T47D (cell line): Measurements from ENCODE around the gene DENND6B.
A peak's percentile ranks its signal among the peaks of the same experiment; 100 is the strongest.
"Not testable (repeated sequence)": the region's sequence is repeated elsewhere in the genome, so short reads cannot be mapped to it uniquely, and the experiment has no call there.

Experiments used
- DNase-seq, 2 experiments: peaks; one replicate each; pipeline versions ENCODE4 v3.0.0 to v3.0.0-alpha.2; 2011 to 2012; ENCODE audit warnings: low read depth in 1 of 2, low spot score in 1 of 2
- JUND ChIP-seq: IDR thresholded peaks from 2 replicates; pipeline ENCODE4 v1.6.1; 2012; ENCODE audit warnings: low read depth
- in situ Hi-C: cut with HindIII; loops from 2 replicates; pipeline ENCODE4 v1.10.0; 2016; ENCODE audit warnings: low sequenced_read_pairs, low pct_unique_long_range_greater_than_20kb

DENND6B gene, protein sequence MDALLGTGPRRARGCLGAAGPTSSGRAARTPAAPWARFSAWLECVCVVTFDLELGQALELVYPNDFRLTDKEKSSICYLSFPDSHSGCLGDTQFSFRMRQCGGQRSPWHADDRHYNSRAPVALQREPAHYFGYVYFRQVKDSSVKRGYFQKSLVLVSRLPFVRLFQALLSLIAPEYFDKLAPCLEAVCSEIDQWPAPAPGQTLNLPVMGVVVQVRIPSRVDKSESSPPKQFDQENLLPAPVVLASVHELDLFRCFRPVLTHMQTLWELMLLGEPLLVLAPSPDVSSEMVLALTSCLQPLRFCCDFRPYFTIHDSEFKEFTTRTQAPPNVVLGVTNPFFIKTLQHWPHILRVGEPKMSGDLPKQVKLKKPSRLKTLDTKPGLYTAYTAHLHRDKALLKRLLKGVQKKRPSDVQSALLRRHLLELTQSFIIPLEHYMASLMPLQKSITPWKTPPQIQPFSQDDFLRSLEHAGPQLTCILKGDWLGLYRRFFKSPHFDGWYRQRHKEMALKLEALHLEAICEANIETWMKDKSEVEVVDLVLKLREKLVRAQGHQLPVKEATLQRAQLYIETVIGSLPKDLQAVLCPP

DNA sequence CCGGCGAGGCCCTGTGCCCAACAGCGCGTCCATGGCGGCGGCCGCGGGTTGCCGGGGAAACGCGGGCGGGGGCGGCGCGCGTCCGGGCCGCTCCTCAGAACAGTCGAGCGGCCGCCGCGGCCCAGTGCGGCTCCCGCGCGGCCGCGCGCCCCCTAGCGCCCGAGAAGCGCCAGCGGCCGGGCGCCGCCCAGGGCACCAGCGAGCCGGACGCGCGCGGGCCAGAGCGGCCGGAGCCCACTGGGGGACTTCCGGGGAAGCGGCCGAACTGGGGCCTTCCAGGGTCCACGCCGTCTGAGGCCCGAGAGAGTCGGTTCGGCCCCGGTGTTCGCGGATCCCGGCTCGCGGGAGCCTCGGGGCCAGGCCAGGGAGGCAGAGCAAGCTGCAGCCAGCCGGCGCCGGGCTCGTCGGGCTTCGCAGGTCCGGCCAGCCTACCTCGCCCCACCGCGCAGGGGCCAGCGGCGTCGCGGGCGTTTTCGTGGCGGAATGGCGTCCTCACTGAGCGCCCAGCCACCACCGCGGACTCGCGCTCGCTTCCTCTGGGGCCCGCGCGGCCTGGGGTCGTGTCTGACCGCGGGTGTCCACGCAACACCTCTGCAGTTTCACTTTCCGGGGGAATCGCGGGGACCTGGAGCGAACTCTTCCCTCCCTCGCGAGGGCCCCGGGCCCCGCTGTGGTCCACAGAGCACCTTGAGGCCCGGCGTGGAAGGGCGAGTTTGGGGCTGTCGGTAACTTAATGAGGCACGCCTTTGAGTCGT is at the start of gene DENND6B:
Gene DENND6B, minus strand, starts transcription at position 57 of the 755 bp plus-strand sequence. Its CDS starts 24 bp downstream, at position 33.
- in situ Hi-C loops, result no loop called here
- no peak for TF ChIP-seq JUND
- DNase-seq, result peak; percentile 69 to 80

DNA sequence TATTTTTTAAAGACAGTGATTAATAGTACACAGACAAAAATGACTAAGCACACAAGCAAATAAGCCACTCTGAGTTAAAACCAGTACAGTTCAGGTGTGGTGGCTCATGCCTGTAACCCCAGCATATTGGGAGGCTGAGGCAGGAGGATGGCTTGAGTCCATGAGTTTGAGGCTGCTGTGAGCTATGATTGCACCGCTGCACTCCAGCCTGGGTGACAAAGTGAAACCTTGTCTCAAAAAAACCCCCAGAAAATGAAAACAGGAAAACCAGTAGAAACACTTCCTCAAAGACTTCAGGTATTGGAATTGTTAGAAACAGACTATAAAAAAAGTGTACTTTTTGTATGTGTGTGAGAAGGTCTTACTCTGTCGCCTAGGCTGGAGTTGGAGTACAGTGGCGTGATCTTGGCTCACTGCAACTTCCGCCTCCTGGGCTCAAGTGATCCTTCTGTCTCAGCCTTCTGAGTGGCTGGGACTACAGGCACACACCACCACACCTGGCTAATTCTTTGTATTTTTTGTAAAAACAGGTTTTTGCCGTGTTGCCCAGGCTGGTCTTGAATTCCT is 49.4 kb upstream of the DENND6B start:
- no peak for TF ChIP-seq JUND
- in situ Hi-C loops, result no loop called here
- no peak for DNase-seq

DNA sequence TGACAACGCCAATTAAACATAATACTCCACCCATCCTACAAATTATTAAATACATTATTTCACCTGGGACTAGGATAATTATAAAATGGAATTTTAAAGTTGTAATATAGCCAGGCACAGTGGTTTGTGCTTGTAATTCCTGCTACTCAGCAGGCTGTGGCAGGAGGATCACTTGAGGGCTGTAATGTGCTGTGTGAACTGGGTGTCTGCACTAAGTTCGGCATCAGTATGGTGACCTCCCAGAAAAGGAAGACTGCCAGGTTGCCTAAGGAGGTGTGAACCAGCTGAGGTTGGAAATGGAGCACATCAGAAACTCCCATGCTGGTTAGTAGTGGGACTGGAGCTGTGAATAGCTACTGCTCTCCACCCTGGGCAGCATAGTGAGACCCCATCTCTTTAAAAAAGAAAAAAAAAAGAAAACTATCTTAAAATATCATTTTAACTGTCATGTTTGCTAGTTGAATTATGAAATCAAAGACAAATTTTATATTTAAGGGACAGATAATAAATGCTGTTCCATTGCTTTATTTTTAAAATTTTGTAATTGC is 44.4 kb upstream of the DENND6B start:
- in situ Hi-C loops, result no loop called here
- no peak for DNase-seq

DNA sequence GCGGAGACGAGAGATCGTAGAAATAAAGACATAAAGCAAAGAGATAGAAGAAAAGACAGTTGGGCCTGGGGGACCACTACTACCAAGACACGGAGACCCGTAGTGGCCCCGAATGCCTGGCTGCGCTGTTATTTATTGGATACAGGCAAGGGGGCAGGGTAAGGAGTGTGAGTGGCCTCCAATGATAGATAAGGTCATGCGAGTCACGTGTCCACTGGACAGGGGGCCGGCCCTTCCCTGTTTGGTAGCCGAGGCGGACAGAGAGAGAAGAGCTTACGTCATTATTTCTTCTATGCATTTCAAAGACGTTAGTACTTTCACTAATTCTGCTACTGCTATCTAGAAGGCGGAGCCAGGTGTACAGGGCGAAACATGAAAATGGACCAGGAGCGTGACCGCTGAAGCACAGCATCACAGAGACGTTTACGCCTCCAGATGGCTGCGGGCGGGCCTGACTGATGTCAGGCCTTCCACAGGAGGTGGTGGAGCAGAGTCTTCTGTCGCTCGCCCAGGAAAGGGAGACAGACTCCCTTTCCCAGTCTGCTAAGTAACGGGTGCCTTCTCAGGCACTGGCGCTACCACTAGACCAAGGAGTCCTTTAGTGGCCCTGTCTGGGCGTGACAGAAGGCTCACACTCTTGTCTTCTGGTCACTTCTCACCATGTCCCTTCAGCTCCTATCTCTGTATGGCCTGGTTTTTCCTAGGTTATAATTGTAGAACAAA is 41.1 kb upstream of the DENND6B start:
- in situ Hi-C loops, result no loop called here
- no peak for TF ChIP-seq JUND
- DNase-seq, result peak in 1 of 2 experiments; percentile 19

More for the DNA sequence above, 44.4 kb upstream of the DENND6B start:
- TF ChIP-seq JUND, result no peak

DNA sequence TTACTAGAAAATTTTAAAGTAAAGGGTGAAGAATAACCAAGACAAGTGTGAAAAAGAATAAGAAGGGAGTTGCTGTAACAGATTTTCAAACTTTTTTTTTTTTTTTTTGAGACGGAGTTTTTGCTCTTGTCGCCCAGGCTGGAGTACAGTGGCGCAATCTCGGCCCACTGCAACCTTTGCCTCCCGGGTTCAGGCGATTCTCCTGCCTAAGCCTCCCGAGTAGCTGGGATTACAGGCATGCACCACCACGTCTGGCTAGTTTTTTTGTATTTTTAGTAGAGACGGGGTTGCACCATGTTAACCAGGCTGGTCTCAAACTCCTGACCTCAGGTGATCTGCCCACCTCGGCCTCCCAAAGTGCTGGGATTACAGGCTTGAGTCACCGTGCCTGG is 37.0 kb upstream of the DENND6B start:
- DNase-seq, in situ Hi-C loops: not testable (repeated sequence)

DNA sequence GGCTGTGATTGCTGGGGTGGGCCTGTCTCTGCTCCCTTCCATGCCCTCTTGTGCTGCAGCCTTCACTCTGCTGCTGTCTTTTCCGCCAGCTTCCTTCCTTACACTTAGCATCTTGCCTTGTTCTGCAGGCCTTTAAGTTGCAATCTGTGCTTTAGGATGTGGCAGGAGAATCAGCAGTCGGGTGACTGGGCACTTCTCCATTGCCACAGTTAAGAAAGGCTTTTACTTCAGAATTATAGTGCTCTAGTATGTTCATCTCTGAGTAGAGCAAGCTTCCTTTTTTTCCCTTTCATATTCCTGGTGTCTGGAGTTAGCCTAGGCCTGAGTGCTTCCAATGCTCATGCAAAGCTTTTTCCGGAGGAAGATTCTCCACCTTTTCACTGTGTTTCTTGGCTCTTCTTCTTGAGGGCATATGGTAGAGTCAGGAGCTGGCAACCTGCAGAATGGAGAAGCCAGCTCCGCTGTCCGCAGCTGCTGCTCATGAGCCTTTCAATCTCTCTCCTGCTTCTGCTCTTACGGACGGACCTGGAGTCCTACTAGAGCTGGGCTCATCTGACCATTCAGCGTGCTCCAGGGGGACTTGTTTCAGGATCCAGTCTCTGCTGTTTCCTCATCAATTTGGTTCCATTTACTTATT is 36.5 kb upstream of the DENND6B start:
- in situ Hi-C loops, result no loop called here
- DNase-seq, result no peak
- TF ChIP-seq JUND, result no peak

DNA sequence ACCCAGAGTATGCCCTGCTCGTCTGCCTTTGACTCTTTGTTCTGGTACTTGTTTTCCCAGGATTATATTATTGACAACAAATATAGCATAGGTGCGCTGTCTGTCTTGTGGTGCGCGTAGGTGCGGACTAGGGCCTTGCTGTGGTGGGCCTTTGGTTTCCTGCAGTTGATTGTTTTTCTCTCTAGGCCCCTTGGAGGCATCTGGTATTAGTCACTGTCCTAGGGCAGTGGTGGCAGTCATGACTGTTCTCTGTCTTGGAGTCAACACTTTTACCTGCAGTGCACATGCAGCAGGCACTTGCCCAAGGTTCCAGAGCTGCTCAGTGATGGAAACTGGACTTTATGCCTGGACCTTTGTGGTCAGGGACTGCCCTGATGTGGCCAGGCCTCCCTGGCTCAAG is 34.9 kb upstream of the DENND6B start:
- in situ Hi-C loops, result no loop called here
- no peak for TF ChIP-seq JUND
- DNase-seq, result no peak

DNA sequence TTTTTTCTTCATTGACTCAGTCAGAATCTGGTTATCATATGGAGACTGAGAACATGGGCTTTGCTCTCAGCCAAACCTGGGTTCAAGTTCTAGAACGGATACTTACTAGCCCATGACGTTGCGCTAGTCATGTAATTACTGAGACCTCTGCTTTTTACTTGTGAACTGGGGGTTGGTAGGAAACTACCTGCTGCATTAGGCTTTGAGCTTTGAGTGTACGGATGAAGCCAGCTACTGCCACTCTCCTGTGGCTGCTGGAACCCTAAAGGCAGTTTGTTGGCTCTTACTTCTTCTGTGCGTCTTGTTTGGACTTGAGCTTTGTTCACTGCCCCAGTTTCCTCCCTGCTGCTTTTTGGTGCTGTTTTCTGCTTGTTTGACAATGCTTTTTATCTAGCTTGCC is 34.4 kb upstream of the DENND6B start:
- TF ChIP-seq JUND, result no peak
- in situ Hi-C loops, result no loop called here
- DNase-seq, result no peak

DNA sequence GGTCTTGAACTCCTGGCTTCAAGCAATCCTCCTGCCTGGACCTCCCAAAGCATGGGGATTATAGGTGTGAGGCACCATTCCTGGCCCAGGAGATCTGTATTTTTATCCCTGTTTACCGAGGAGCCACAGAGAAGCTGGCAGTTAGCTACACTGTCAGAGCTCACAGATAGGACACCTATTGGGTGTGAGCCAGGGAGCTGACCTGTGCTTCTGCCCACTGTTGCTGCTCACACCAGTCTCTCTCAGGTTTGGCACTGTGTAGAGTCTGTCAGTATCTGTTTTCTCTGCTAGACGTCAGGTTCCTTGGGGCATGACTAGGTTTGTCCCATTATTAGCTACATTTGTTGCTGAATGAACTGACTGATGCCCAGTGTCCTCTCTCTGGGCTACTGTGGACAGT is 33.8 kb upstream of the DENND6B start:
- no peak for DNase-seq
- in situ Hi-C loops, result no loop called here

DNA sequence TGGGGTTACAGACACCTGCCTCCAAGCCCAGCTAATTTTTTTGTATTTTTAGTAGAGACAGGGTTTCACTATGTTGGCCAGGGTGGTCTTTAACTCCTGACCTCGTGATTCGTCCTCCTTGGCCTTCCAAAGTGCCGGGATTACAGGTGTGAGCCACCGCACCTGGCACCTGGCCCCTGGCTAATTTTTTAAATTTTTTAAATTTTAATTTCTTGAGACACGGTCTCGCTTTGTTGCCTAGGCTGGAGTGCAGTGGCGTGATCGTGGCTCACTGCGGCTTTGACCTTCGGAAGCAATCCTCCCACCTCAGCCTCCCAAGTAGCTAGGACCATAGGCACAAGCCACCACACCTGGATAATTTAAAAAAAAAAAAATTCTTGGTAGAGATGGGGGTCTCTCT is 30.9 kb upstream of the DENND6B start:
- TF ChIP-seq JUND, result no peak
- in situ Hi-C loops, result no loop called here

More for the DNA sequence above, 33.8 kb upstream of the DENND6B start:
- no peak for TF ChIP-seq JUND

DNA sequence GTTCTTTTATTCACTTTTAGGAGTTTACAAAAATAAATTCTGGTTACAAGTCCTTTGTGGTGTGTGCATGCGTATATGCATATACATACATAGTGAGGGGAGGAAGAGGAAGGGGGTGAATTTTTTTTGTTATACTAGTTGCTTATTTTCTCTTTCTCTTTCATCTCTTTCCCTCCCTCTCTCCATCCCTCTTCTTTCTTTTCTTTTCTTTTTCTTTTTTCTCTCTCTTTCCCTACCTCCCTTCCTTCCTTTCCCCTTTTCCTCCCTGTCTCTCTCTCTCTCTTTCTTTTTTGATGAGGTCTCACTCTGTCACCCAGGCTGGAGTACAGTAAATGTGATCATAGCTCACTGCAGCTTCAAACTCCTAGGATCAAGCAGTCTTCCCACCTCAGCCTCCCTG is 30.4 kb upstream of the DENND6B start:
- no peak for DNase-seq
- no peak for TF ChIP-seq JUND
- in situ Hi-C loops, result no loop called here

More for the DNA sequence above, 30.9 kb upstream of the DENND6B start:
- DNase-seq, result no peak
